A549 (cell line): Measurements from ENCODE around the gene TPO. TPM values are rescaled to one million over a fixed set of nuclear protein-coding genes. Genes with fewer than 3 reads are reported as not detected.

Source experiments
- ATAC-seq, 2 experiments: fragments of 200-7000 bp in 1 of 2; fragments of >200 bp in 1 of 2; cut with Nextera tagmentation in 1 of 2; cut with Tn5 transposase in 1 of 2; 3 replicates each; pipeline versions ENCODE4 v1.8.0 to v1.9.1; 2018 to 2020; ENCODE audit warnings: mild to moderate bottlenecking in 1 of 2, moderate library complexity in 1 of 2
- CTCF ChIA-PET: fragments of 300-600 bp; sonication (Branson Sonifier 250); formaldehyde crosslinking; extraction: SDS; loops from one replicate; lab custom pipeline; 2021; ENCODE audit warnings: antibody characterized with exemption, inconsistent platforms; lab: Yijun Ruan, JAX
- POLR2A ChIA-PET: fragments of 350-600 bp; formaldehyde crosslinking; extraction: SDS; loops from one replicate; lab custom pipeline; 2021; ENCODE audit warnings: antibody characterized with exemption, inconsistent platforms; lab: Yijun Ruan, JAX
- DNase-seq, 2 experiments: peaks; one replicate each; pipeline versions ENCODE4 v3.0.0 to v3.0.0-alpha.2; 2011 to 2016; ENCODE audit warnings: low read depth in 1 of 2, low spot score in 1 of 2
- FAIRE-seq: peaks from 2 replicates; lab custom pipeline; 2011; peaks lifted over from hg19 to GRCh38; lab: Jason Lieb, UNC
- H3K27ac ChIP-seq, 2 experiments: fragments of >200 bp; sonication (Bioruptor Twin); formaldehyde crosslinking; 3 replicates each; pipeline ENCODE4 v1.5.1; 2016 to 2017
- H3K4me1 ChIP-seq: fragments of >200 bp; sonication (Bioruptor Twin); formaldehyde crosslinking; 3 replicates; pipeline ENCODE4 v1.6.1; 2016
- H3K4me2 ChIP-seq: fragments of >200 bp; sonication (Bioruptor Twin); formaldehyde crosslinking; 3 replicates; pipeline ENCODE4 v1.6.1; 2016
- H3K4me3 ChIP-seq: fragments of >200 bp; sonication (Bioruptor Twin); formaldehyde crosslinking; 3 replicates; pipeline ENCODE4 v1.5.1; 2016
- H3K9me3 ChIP-seq: fragments of >200 bp; sonication (Bioruptor Twin); formaldehyde crosslinking; 3 replicates; pipeline ENCODE4 v1.6.1; 2016
- ATOH8 ChIP-seq: fragments of 250-450 bp; sonication (Bioruptor Pico); IDR thresholded peaks from 2 replicates; pipeline ENCODE4 v1.5.0; 2020; ENCODE audit warnings: low read depth, mild to moderate bottlenecking, moderate library complexity
- CBX2 ChIP-seq: fragments of 200-600 bp; sonication (generic); IDR thresholded peaks from 2 replicates; pipeline ENCODE4 v1.6.1; 2016; ENCODE audit warnings: low read depth, mild to moderate bottlenecking, borderline replicate concordance
- CEBPB ChIP-seq, 2 experiments: fragments of >200 bp in 1 of 2; sonication (Bioruptor Twin) in 1 of 2; formaldehyde crosslinking in 1 of 2; IDR thresholded peaks; 2 replicates each; pipeline ENCODE4 v1.6.1; 2012 to 2016
- EHF ChIP-seq: fragments of 250-450 bp; sonication (Bioruptor Pico); IDR thresholded peaks from 2 replicates; pipeline ENCODE4 v1.5.0; 2020; ENCODE audit warnings: mild to moderate bottlenecking
- ELK1 ChIP-seq: fragments of 150-350 bp; IDR thresholded peaks from 2 replicates; pipeline ENCODE4 v1.6.1; 2014; ENCODE audit warnings: low read depth, mild to moderate bottlenecking, low read length
- EP300 ChIP-seq, 2 experiments: fragments of >200 bp; sonication (Bioruptor Twin); formaldehyde crosslinking; IDR thresholded peaks; 2 replicates in 1 of 2; 3 replicates in 1 of 2; pipeline ENCODE4 v1.6.1; 2016 to 2017
- ESRRA ChIP-seq: fragments of 150-350 bp; IDR thresholded peaks from 2 replicates; pipeline ENCODE4 v1.6.1; 2014; ENCODE audit warnings: mild to moderate bottlenecking, low read length, borderline replicate concordance
- FOSB ChIP-seq: fragments of 250-450 bp; sonication (Bioruptor Pico); IDR thresholded peaks from 2 replicates; pipeline ENCODE4 v1.5.0; 2020; ENCODE audit warnings: mild to moderate bottlenecking, moderate library complexity
- FOSL2 ChIP-seq, 2 experiments: fragments of 450-650 bp in 1 of 2; fragments of >200 bp in 1 of 2; sonication (Bioruptor Twin) in 1 of 2; formaldehyde crosslinking; IDR thresholded peaks; 2 replicates each; pipeline versions ENCODE4 v1.5.0 to v1.6.1; 2016 to 2020; ENCODE audit warnings: mild to moderate bottlenecking in 1 of 2, moderate library complexity in 1 of 2
- HDAC2 ChIP-seq: fragments of 200-600 bp; sonication (generic); IDR thresholded peaks from 2 replicates; pipeline ENCODE4 v1.6.1; 2016
- HES2 ChIP-seq: fragments of >200 bp; sonication (Bioruptor Twin); formaldehyde crosslinking; IDR thresholded peaks from 2 replicates; pipeline ENCODE4 v1.6.1; 2016
- HEYL ChIP-seq: fragments of 250-450 bp; sonication (Bioruptor Pico); IDR thresholded peaks from 2 replicates; pipeline ENCODE4 v1.8.0; 2021; ENCODE audit warnings: mild to moderate bottlenecking, moderate library complexity
- KDM5A ChIP-seq: fragments of 200-600 bp; sonication (generic); IDR thresholded peaks from 2 replicates; pipeline ENCODE4 v1.6.1; 2016; ENCODE audit warnings: antibody characterized with exemption, mild to moderate bottlenecking
- MAX ChIP-seq: IDR thresholded peaks from 2 replicates; pipeline ENCODE4 v1.6.1; 2012
- NFE2L2 ChIP-seq: fragments of 150-350 bp; conservative IDR thresholded peaks from 2 replicates; pipeline ENCODE4 v1.6.1; 2014; ENCODE audit warnings: low read length
- NPAS2 ChIP-seq: fragments of 250-450 bp; sonication (Bioruptor Pico); IDR thresholded peaks from 2 replicates; pipeline ENCODE4 v1.8.0; 2022; ENCODE audit warnings: mild to moderate bottlenecking, moderate library complexity, borderline replicate concordance
- PBX3 ChIP-seq: IDR thresholded peaks from 2 replicates; pipeline ENCODE4 v1.6.1; 2012
- RFX5 ChIP-seq: fragments of 450-650 bp; IDR thresholded peaks from 2 replicates; pipeline ENCODE4 v1.7.1; 2014; ENCODE audit warnings: antibody characterized with exemption, mild to moderate bottlenecking, moderate library complexity
- TFCP2L1 ChIP-seq: fragments of 250-450 bp; sonication (Bioruptor Pico); IDR thresholded peaks from 2 replicates; pipeline ENCODE4 v1.5.0; 2021; ENCODE audit warnings: mild to moderate bottlenecking
- TP53 ChIP-seq: fragments of 250-450 bp; sonication (Bioruptor Pico); IDR thresholded peaks from 2 replicates; pipeline ENCODE4 v1.5.0; 2021; ENCODE audit warnings: mild to moderate bottlenecking, moderate library complexity
- ZC3H11A ChIP-seq: fragments of 450-650 bp; IDR thresholded peaks from 2 replicates; pipeline ENCODE4 v1.6.1; 2014; ENCODE audit warnings: antibody characterized with exemption, mild to moderate bottlenecking
- ZFP36 ChIP-seq: fragments of 450-650 bp; IDR thresholded peaks from 2 replicates; pipeline ENCODE4 v1.6.1; 2014; ENCODE audit warnings: borderline replicate concordance; ENCODE audit not compliant: partially characterized antibody
- WGBS: methylation state at CpG from one replicate; pipeline ENCODE4 v1.1.6; 2017; ENCODE audit errors: missing lambda C conversion rate; 5-methylcytosine and 5-hydroxymethylcytosine counted together
- polyA plus RNA-seq, 4 experiments: library from polyadenylated mRNA; depleted of rRNA in 3 of 4; stranded (reverse); fragments of >200 nt; fragmentation: RNase III in 1 of 4; extraction: RNeasy Plus Mini Kit Qiagen cat#74134 plus additional on column Dnase treatment in 1 of 4; gene quantifications; 2 replicates in 3 of 4; 3 replicates in 1 of 4; pipeline ENCODE4 v1.2.3, GENCODE V29; 2011 to 2017

TPO gene
- polyA plus RNA-seq, 2 of the 4 experiments (the other 2 are of a cell fraction): 0.05 TPM; not detected in 1

GRCh38 chr2:1505031-1505441 lies 91.8 kb downstream of the TPO start:
- no peak for TF ChIP-seq CEBPB (IDR thresholded peaks at IDR 0.05)
- TF ChIP-seq CBX2: no peak
- no peak for TF ChIP-seq ZC3H11A
- TF ChIP-seq HDAC2: no peak
- TF ChIP-seq NPAS2 (CRISPR knock-in tag): no peak
- no peak for TF ChIP-seq ELK1
- no peak for TF ChIP-seq HES2
- no peak for TF ChIP-seq RFX5
- TF ChIP-seq EHF (CRISPR knock-in tag): no peak
- no peak for TF ChIP-seq HEYL
- no peak for TF ChIP-seq MAX
- no peak for TF ChIP-seq FOSL2 (IDR thresholded peaks at IDR 0.05)
- TF ChIP-seq FOSL2 (CRISPR knock-in tag; IDR thresholded peaks at IDR 0.05): no peak
- TF ChIP-seq TP53: no peak
- TF ChIP-seq ATOH8 (CRISPR knock-in tag): no peak
- no peak overlapping the region for H3K4me3 ChIP-seq
- no peaks in the 10 kb centered on the region for H3K4me1 ChIP-seq
- DNase-seq (no peak), FAIRE-seq (no peak), ATAC-seq (no peak)
- no peak overlapping the region for H3K4me2 ChIP-seq
- CTCF ChIA-PET: interaction anchor here (1.1 kb wide), 1 partner anchor 9 kb away, joined by 3 read pairs; no protein-coding TSS in a partner anchor
- H3K9me3 ChIP-seq: no peaks in the 10 kb centered on the region
- 22% methylated on average over 8 of the region's 10 CpGs for WGBS
- no peak overlapping the region for H3K27ac ChIP-seq
- POLR2A ChIA-PET: no interaction called here

GRCh38 chr2:1509271-1510065 lies 96.2 kb downstream of the TPO start:
- Histone ChIP-seq H3K4me2 (no peak overlapping the region), H3K4me1 (no peaks in the 10 kb centered on the region), H3K27ac (no peak overlapping the region), H3K4me3 (no peak overlapping the region), H3K9me3 (no peaks in the 10 kb centered on the region)
- DNase-seq (no peak), FAIRE-seq (no peak), ATAC-seq (no peak)
- POLR2A ChIA-PET: no interaction called here
- WGBS: 6% methylated on average over 5 of the region's 5 CpGs
- CTCF ChIA-PET: no interaction called here
- no peak for TF ChIP-seq ESRRA
- TF ChIP-seq TP53: no peak
- TF ChIP-seq EP300 (IDR thresholded peaks at IDR 0.05): no peak
- no peak for TF ChIP-seq MAX
- TF ChIP-seq KDM5A: no peak
- TF ChIP-seq PBX3: no peak
- no peak for TF ChIP-seq EHF (CRISPR knock-in tag)
- no peak for TF ChIP-seq TFCP2L1 (CRISPR knock-in tag)
- no peak for TF ChIP-seq FOSB (CRISPR knock-in tag)
- TF ChIP-seq NFE2L2: no peak
- no peak for TF ChIP-seq ZFP36
